Liver (tissue), 3 donors: Measurements from ENCODE around the gene RASL11A.

Experiments used
- CTCF ChIP-seq: fragments of 150-350 bp; IDR thresholded peaks from 2 replicates; pipeline ENCODE4 v1.5.1; 2017; ENCODE audit warnings: improper control_type of control experiment, low read depth, low read length; ENCODE audit not compliant: missing input control
- FOXA1 ChIP-seq: IDR thresholded peaks from 2 replicates; pipeline ENCODE4 v1.6.1; 2016; ENCODE audit warnings: antibody characterized with exemption
- GABPA ChIP-seq, 2 donors: IDR thresholded peaks in 1 of 2; conservative IDR thresholded peaks in 1 of 2; 2 replicates each; pipeline ENCODE4 v1.6.1; 2016; ENCODE audit warnings: antibody characterized with exemption in 2 of 2, mild to moderate bottlenecking in 1 of 2, moderate library complexity in 1 of 2
- HNF4G ChIP-seq: IDR thresholded peaks from 2 replicates; pipeline ENCODE4 v1.6.1; 2016; ENCODE audit warnings: antibody characterized with exemption
- JUND ChIP-seq, 2 donors: IDR thresholded peaks; 2 replicates each; pipeline ENCODE4 v1.6.1; 2016; ENCODE audit warnings: antibody characterized with exemption in 2 of 2
- MAX ChIP-seq: IDR thresholded peaks from 2 replicates; pipeline ENCODE4 v1.6.1; 2016; ENCODE audit warnings: antibody characterized with exemption
- RAD21 ChIP-seq, 2 donors: IDR thresholded peaks; 2 replicates each; pipeline ENCODE4 v1.6.1; 2016; ENCODE audit warnings: antibody characterized with exemption in 2 of 2, mild to moderate bottlenecking in 2 of 2
- REST ChIP-seq: IDR thresholded peaks from 2 replicates; pipeline ENCODE4 v1.6.1; 2016; ENCODE audit warnings: antibody characterized with exemption, mild to moderate bottlenecking
- RXRA ChIP-seq, 2 donors: IDR thresholded peaks; 2 replicates each; pipeline ENCODE4 v1.6.1; 2017 to 2018; ENCODE audit warnings: antibody characterized with exemption in 2 of 2, mild to moderate bottlenecking in 1 of 2
- SP1 ChIP-seq: IDR thresholded peaks from 2 replicates; pipeline ENCODE4 v1.6.1; 2018; ENCODE audit warnings: antibody characterized with exemption, mild to moderate bottlenecking
- TAF1 ChIP-seq: conservative IDR thresholded peaks from 2 replicates; pipeline ENCODE4 v1.6.1; 2016; ENCODE audit warnings: antibody characterized with exemption, mild to moderate bottlenecking
- YY1 ChIP-seq: IDR thresholded peaks from 2 replicates; pipeline ENCODE4 v1.6.1; 2016; ENCODE audit warnings: antibody characterized with exemption, mild to moderate bottlenecking
- donor health status: healthy.
- donor health status: healthy.

DNA sequence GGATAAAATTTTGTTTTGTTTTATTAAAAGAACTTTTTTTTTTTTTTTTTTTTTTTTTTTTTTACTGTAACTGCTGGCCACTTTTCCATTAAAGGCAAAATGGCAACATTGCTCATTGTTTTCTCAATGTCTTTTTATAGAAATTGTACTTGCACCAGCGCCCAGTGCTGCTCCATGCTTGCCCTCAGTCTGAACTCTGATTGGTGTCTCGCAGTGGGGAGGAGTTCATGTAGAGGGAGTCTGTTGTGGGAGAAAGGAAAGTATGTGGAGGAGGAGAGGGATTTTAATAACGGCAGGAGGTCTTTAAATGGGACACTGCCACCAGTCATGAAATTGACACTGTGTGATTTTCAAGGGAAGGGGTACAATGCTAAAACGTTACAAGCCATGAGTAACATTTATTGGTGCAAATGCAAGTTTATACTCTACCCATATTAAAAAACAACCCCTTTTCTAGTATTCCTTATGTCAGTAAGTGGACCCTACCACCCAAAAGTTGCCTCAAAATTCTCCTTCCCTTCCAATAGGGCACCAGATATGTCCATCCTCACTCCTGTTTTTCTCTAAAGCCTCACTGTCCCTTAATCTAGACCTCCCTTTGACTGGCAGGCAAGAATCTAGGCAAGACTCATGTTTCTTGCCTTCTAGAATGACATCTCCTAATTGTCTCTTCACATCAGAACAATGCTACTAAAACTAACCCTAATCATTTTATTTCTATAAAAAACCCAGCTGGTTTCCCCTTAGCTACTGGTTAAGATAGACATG is 3.2 kb downstream of the RASL11A start:
- no peak for TF ChIP-seq CTCF
- TF ChIP-seq REST, result no peak
- no peak for TF ChIP-seq RAD21 (IDR thresholded peaks at IDR 0.05)
- no peak for TF ChIP-seq YY1
- no peak for TF ChIP-seq SP1
- TF ChIP-seq HNF4G, result no peak
- no peak for TF ChIP-seq TAF1
- TF ChIP-seq MAX, result no peak
- TF ChIP-seq RXRA (IDR thresholded peaks at IDR 0.05), result no peak
- TF ChIP-seq FOXA1, result no peak
- TF ChIP-seq JUND (IDR thresholded peaks at IDR 0.05), result no peak
- TF ChIP-seq GABPA (IDR thresholded peaks at IDR 0.05 in 1 of 2, conservative IDR thresholded peaks at IDR 0.05 in 1 of 2), result no peak
